OCI-LY7 (cell line): ENCODE measurements around the gene SFSWAP.

ENCODE experiments used
- CTCF ChIP-seq: fragments of 200-600 bp; sonication (generic); conservative IDR thresholded peaks from 2 replicates; pipeline ENCODE4 v1.5.1; 2014; ENCODE audit warnings: mild to moderate bottlenecking, antibody characterized with exemption, low read length, moderate library complexity, mixed read lengths
- EZH2phosphoT487 ChIP-seq: fragments of 200-600 bp; sonication (generic); IDR thresholded peaks from 2 replicates; pipeline ENCODE4 v1.6.1; 2018; ENCODE audit warnings: low read depth, borderline replicate concordance, mild to moderate bottlenecking, mixed run types, antibody characterized with exemption, low read length, moderate library complexity, mixed read lengths

GRCh38 chr12:131671276-131671675, 39.6 kb upstream of the SFSWAP start:
- TF ChIP-seq CTCF (no peak), EZH2phosphoT487 (no peak)
